ENCODE data around the gene U2AF2.

- TF ChIP-seq CTCF (IDR thresholded peaks at IDR 0.05) (no peak), POLR2A (IDR thresholded peaks at IDR 0.05) (no peak)
Observed at GRCh38 chr19:55676889-55677505, 22.2 kb downstream of the U2AF2 start.
